ENCODE results near the gene YIPF1.

YIPF1 gene

GRCh38 chr1:53899206-53899628 is 9.6 kb upstream of the YIPF1 start:
- no peaks in the 10 kb centered on the region for H3K27me3 ChIP-seq
- H3K9ac ChIP-seq, result no peak overlapping the region
- peaks cover 9 to 34% (median 21%) of the 10 kb centered on the region in 10 experiments; a peak in 17 of 20 replicates for H3K4me1 ChIP-seq
- H3K4me2 ChIP-seq, result peak overlapping the region in 2 of 11 experiments; percentile 5 to 16; a peak in 1 of 22 replicates
- no peak overlapping the region for H3K27ac ChIP-seq
- no peak overlapping the region for H3K4me3 ChIP-seq
- H3K9me3 ChIP-seq (replicated peaks in 1 of 11), result no peaks in the 10 kb centered on the region
- H3K36me3 ChIP-seq, result no peaks in the 10 kb centered on the region
- TF ChIP-seq Cebpa-rat (IDR thresholded peaks at IDR 0.05), result no peak
- no peaks in the 10 kb centered on the region for H4K20me1 ChIP-seq

- Histone ChIP-seq H3K4me1 (peaks cover 12 to 57% (median 16%) of the 10 kb centered on the region in 10 experiments), H4K20me1 (no peaks in the 10 kb centered on the region), H3K9me3 (replicated peaks in 1 of 11) (no peaks in the 10 kb centered on the region), H3K27me3 (no peaks in the 10 kb centered on the region), H3K4me3 (no peak overlapping the region), H3K27ac (no peak overlapping the region; a peak in 1 of 22 replicates), H3K36me3 (no peaks in the 10 kb centered on the region), H3K9ac (no peak overlapping the region), H3K4me2 (peak overlapping the region in 2 of 11 experiments; percentile 69 to 71; a peak in 4 of 22 replicates)
- no peak for TF ChIP-seq Cebpa-rat (IDR thresholded peaks at IDR 0.05)
Observed at GRCh38 chr1:53896635-53897229, 7.1 kb upstream of the YIPF1 start.

- Histone ChIP-seq H3K27me3 (no peaks in the 10 kb centered on the region), H4K20me1 (no peaks in the 10 kb centered on the region), H3K27ac (no peak overlapping the region), H3K4me3 (no peak overlapping the region), H3K9me3 (replicated peaks in 1 of 11) (no peaks in the 10 kb centered on the region), H3K4me2 (peak overlapping the region in 2 of 11 experiments; percentile 69 to 71; a peak in 4 of 22 replicates), H3K4me1 (peaks cover 19 to 70% (median 21%) of the 10 kb centered on the region in 10 experiments), H3K36me3 (no peaks in the 10 kb centered on the region), H3K9ac (no peak overlapping the region)
- TF ChIP-seq Cebpa-rat (IDR thresholded peaks at IDR 0.05), result no peak
Observed at GRCh38 chr1:53895421-53895820, 5.8 kb upstream of the YIPF1 start.

- Histone ChIP-seq H4K20me1 (no peaks in the 10 kb centered on the region), H3K4me3 (no peak overlapping the region), H3K27ac (no peak overlapping the region), H3K9me3 (replicated peaks in 1 of 11) (no peaks in the 10 kb centered on the region), H3K36me3 (no peaks in the 10 kb centered on the region), H3K4me1 (peaks cover 24 to 76% (median 27%) of the 10 kb centered on the region in 10 experiments), H3K27me3 (no peaks in the 10 kb centered on the region), H3K4me2 (peak overlapping the region in 2 of 11 experiments; percentile 41 to 71; a peak in 4 of 22 replicates), H3K9ac (no peak overlapping the region)
- no peak for TF ChIP-seq Cebpa-rat (IDR thresholded peaks at IDR 0.05)
Observed at GRCh38 chr1:53894644-53895043, 5.0 kb upstream of the YIPF1 start.

- peak within 1 kb of the TSS in 8 of 11 experiments; percentile 5 to 76 (median 64); a peak in 14 of 22 replicates for H3K27ac ChIP-seq
- H3K27me3 ChIP-seq, result no peaks in the 10 kb centered on the region
- H4K20me1 ChIP-seq, result no peaks in the 10 kb centered on the region
- peaks cover 25 to 78% (median 29%) of the 10 kb centered on the region in 10 experiments for H3K4me1 ChIP-seq
- no peak within 1 kb of the TSS for H3K4me3 ChIP-seq
- no peaks in the 10 kb centered on the region for H3K9me3 ChIP-seq (replicated peaks in 1 of 11)
- peak within 1 kb of the TSS in 6 of 11 experiments; percentile 1 to 55 (median 34); a peak in 7 of 22 replicates for H3K9ac ChIP-seq
- H3K36me3 ChIP-seq, result no peaks in the 10 kb centered on the region
- TF ChIP-seq Cebpa-rat (IDR thresholded peaks at IDR 0.05), result no peak
- H3K4me2 ChIP-seq, result peak within 1 kb of the TSS; percentile 18 to 80 (median 51); a peak in 20 of 22 replicates
Observed at GRCh38 chr1:53893999-53894636, 4.5 kb upstream of the YIPF1 start, which contains the start of gene DIO1. DIO1 (plus strand) TSS chr1:53894187; CDS start chr1:53894211, 24 bp downstream.

GRCh38 chr1:53892911-53893310 is 3.3 kb upstream of the YIPF1 start:
- Histone ChIP-seq H3K4me3 (no peak overlapping the region), H4K20me1 (no peaks in the 10 kb centered on the region), H3K27ac (peak overlapping the region in 8 of 11 experiments; percentile 5 to 76 (median 64); a peak in 14 of 22 replicates), H3K36me3 (peaks cover 0 to 6% (median 0%) of the 10 kb centered on the region in 11 experiments; a peak in 7 of 22 replicates), H3K4me1 (peaks cover 36 to 90% (median 40%) of the 10 kb centered on the region in 10 experiments), H3K9ac (peak overlapping the region in 6 of 11 experiments; percentile 1 to 55 (median 34); a peak in 7 of 22 replicates), H3K9me3 (replicated peaks in 1 of 11) (no peaks in the 10 kb centered on the region), H3K4me2 (peak overlapping the region; percentile 18 to 82 (median 51); a peak in 20 of 22 replicates), H3K27me3 (no peaks in the 10 kb centered on the region)
- no peak for TF ChIP-seq Cebpa-rat (IDR thresholded peaks at IDR 0.05)

GRCh38 chr1:53891678-53892077 is 2.1 kb upstream of the YIPF1 start:
- no peak overlapping the region for H3K27ac ChIP-seq
- no peaks in the 10 kb centered on the region for H4K20me1 ChIP-seq
- no peak overlapping the region for H3K9ac ChIP-seq

GRCh38 chr1:53891018-53891417 is 1.4 kb upstream of the YIPF1 start:
- peaks cover 38 to 76% (median 45%) of the 10 kb centered on the region in 10 experiments for H3K4me1 ChIP-seq
- no peaks in the 10 kb centered on the region for H3K9me3 ChIP-seq (replicated peaks in 1 of 11)
- H3K27ac ChIP-seq, result no peak overlapping the region
- no peak overlapping the region for H3K9ac ChIP-seq
- no peak overlapping the region for H3K4me3 ChIP-seq
- peaks cover 0 to 24% (median 5%) of the 10 kb centered on the region in 11 experiments; a peak in 12 of 22 replicates for H3K36me3 ChIP-seq
- H4K20me1 ChIP-seq, result no peaks in the 10 kb centered on the region
- H3K4me2 ChIP-seq, result peak overlapping the region; percentile 70 to 96 (median 82); a peak in 18 of 22 replicates
- no peaks in the 10 kb centered on the region for H3K27me3 ChIP-seq
- TF ChIP-seq Cebpa-rat (IDR thresholded peaks at IDR 0.05), result no peak

More at GRCh38 chr1:53891678-53892077, 2.1 kb upstream of the YIPF1 start:
- Histone ChIP-seq H3K9me3 (replicated peaks in 1 of 11) (no peaks in the 10 kb centered on the region), H3K4me1 (peaks cover 38 to 83% (median 45%) of the 10 kb centered on the region in 10 experiments), H3K4me2 (peak overlapping the region in 4 of 11 experiments; percentile 62 to 82 (median 69); a peak in 5 of 22 replicates), H3K36me3 (peaks cover 0 to 18% (median 4%) of the 10 kb centered on the region in 11 experiments; a peak in 12 of 22 replicates), H3K27me3 (no peaks in the 10 kb centered on the region), H3K4me3 (no peak overlapping the region)
- no peak for TF ChIP-seq Cebpa-rat (IDR thresholded peaks at IDR 0.05)

GRCh38 chr1:53890522-53890941 is 935 bp upstream of the YIPF1 start:
- H3K9me3 ChIP-seq (replicated peaks in 1 of 11), result no peaks in the 10 kb centered on the region
- peak overlapping the region in 8 of 10 experiments; percentile 79 to 93 (median 88); a peak in 8 of 20 replicates for H3K4me3 ChIP-seq
- peak overlapping the region in 7 of 11 experiments; percentile 80 to 89 (median 84); a peak in 11 of 22 replicates for H3K27ac ChIP-seq
- no peaks in the 10 kb centered on the region for H3K27me3 ChIP-seq
- no peaks in the 10 kb centered on the region for H4K20me1 ChIP-seq
- H3K4me2 ChIP-seq, result peak overlapping the region; percentile 70 to 96 (median 82)
- peaks cover 0 to 29% (median 5%) of the 10 kb centered on the region in 11 experiments; a peak in 12 of 22 replicates for H3K36me3 ChIP-seq
- peak overlapping the region in 9 of 11 experiments; percentile 79 to 89 (median 85); a peak in 14 of 22 replicates for H3K9ac ChIP-seq
- H3K4me1 ChIP-seq, result peaks cover 38 to 71% (median 45%) of the 10 kb centered on the region in 10 experiments
- TF ChIP-seq Cebpa-rat (IDR thresholded peaks at IDR 0.05), result no peak
